CD4-positive, CD25-positive, alpha-beta regulatory T cell (primary cell): ENCODE results near the gene SH2B3. TPM values are rescaled to one million over a fixed set of nuclear protein-coding genes. Genes with fewer than 3 reads are reported as not detected.

Experiments
- ATAC-seq, 2 donors: fragments of 150-1000 bp; cut with Tn5 transposase; one replicate each; pipeline ENCODE4 v1.10.0; 2021; ENCODE audit warnings: low read depth in 2 of 2, moderate number of reproducible peaks in 2 of 2, moderate library complexity in 1 of 2
- DNase-seq, 3 donors: peaks; one replicate each; pipeline versions ENCODE4 v3.0.0 to v3.0.0-alpha.2; 2012 to 2022; ENCODE audit warnings: mixed read lengths in 1 of 3
- H3K27ac ChIP-seq: one replicate; pipeline ENCODE4 v1.7.0; 2013; ENCODE audit warnings: mild to moderate bottlenecking, low read length; ENCODE audit not compliant: insufficient read depth, poor library complexity, severe bottlenecking
- H3K27me3 ChIP-seq: one replicate; pipeline ENCODE4 v1.7.0; 2013; ENCODE audit warnings: low read length; ENCODE audit not compliant: control insufficient read depth, insufficient read depth
- H3K36me3 ChIP-seq: one replicate; pipeline ENCODE4 v1.7.0; 2013; ENCODE audit warnings: mild to moderate bottlenecking, low read length, moderate library complexity; ENCODE audit not compliant: control insufficient read depth, insufficient read depth
- H3K4me1 ChIP-seq: 2 replicates; pipeline ENCODE4 v1.7.0; 2013; ENCODE audit warnings: mild to moderate bottlenecking, low read length; ENCODE audit not compliant: insufficient read depth, control insufficient read depth, poor library complexity, severe bottlenecking
- H3K4me3 ChIP-seq: one replicate; pipeline ENCODE4 v1.7.0; 2013; ENCODE audit warnings: low read depth, mild to moderate bottlenecking, low read length, moderate library complexity
- H3K9me3 ChIP-seq, 2 experiments: 1 replicate in 1 of 2; 2 replicates in 1 of 2; pipeline ENCODE4 v1.7.0; 2013; ENCODE audit warnings: low read length in 2 of 2, mild to moderate bottlenecking in 1 of 2, moderate library complexity in 1 of 2; ENCODE audit not compliant: control insufficient read depth in 2 of 2
- H3K27ac Mint-ChIP-seq, 3 donors: one replicate each; pipeline ENCODE4 v1.8.0; 2020 to 2022; ENCODE audit warnings: mild to moderate bottlenecking in 3 of 3, mixed read lengths in 3 of 3, moderate library complexity in 2 of 3
- H3K27me3 Mint-ChIP-seq: one replicate; pipeline ENCODE4 v1.8.0; 2022; ENCODE audit warnings: mild to moderate bottlenecking, mixed read lengths
- H3K36me3 Mint-ChIP-seq: one replicate; pipeline ENCODE4 v1.8.0; 2020; ENCODE audit warnings: mixed read lengths
- H3K4me1 Mint-ChIP-seq, 4 donors: one replicate each; pipeline ENCODE4 v1.8.0; 2020 to 2022; ENCODE audit warnings: mixed read lengths in 4 of 4, mild to moderate bottlenecking in 1 of 4
- H3K4me3 Mint-ChIP-seq, 4 donors: one replicate each; pipeline ENCODE4 v1.8.0; 2020 to 2022; ENCODE audit warnings: mild to moderate bottlenecking in 4 of 4, mixed read lengths in 4 of 4, moderate library complexity in 3 of 4
- H3K9me3 Mint-ChIP-seq, 7 donors: one replicate each; pipeline ENCODE4 v1.8.0; 2020 to 2022; ENCODE audit warnings: mixed read lengths in 7 of 7, mild to moderate bottlenecking in 3 of 7, moderate library complexity in 2 of 7
- polyA plus RNA-seq, 4 donors: library from polyadenylated mRNA; unstranded; fragments of 300-500 nt; fragmentation: Illumina TruSeq; gene quantifications; one replicate each; pipeline ENCODE4 v1.2.3, GENCODE V29; 2021
- total RNA-seq: library from RNA; stranded (reverse); gene quantifications from one replicate; pipeline ENCODE4 v1.2.3, GENCODE V29; 2022

The SH2B3 gene
- total RNA-seq, result 25.7 TPM
- 1 to 10 TPM; 1.6 to 5.3 (median 3.8) TPM for polyA plus RNA-seq

DNA sequence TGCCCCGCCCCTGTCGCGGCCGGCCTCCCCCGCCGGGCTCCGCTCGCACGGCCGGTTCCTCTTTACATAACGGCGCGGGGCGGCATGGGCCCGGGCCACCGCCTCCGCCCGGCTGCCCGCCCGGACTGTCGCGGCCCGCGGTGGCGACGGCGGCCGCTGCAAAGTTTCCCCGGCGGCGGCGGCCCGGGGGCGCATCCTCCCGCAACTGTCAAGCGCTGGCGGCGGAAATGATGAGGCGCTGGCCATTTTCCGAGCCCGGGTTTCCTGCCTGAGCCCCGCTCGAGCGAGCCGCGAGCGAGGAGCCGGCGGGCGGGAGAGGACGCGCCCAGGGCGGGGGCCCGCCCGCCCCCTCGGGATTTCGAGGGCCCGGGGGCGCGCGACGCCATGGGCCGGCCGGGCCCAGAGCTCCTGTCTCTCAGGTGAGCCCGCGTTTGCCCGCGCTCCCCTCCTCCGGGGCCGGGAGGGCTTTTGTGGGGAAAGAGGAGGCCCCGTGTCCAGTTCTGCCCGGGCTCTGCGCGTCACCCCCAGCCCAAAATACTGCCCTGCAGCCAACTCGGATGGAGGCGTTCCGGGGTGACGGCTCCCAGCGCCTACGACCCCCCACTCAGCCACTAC lies at the start of gene SH2B3:
Gene SH2B3, plus strand, starts transcription at position 65 of the 615 bp plus-strand sequence. CDS start 12,223 bp downstream, outside the sequence.
- Mint-ChIP-seq H3K27ac (peak within 1 kb of the TSS; percentile 83 to 96 (median 91)), H3K36me3 (no peaks in the 10 kb centered on the region), H3K4me3 (peak within 1 kb of the TSS; percentile 86 to 99 (median 92)), H3K4me1 (peaks cover 12 to 68% (median 37%) of the 10 kb centered on the region in 4 donors), H3K27me3 (peaks cover 9% of the 10 kb centered on the region), H3K9me3 (no peaks in the 10 kb centered on the region)
- Histone ChIP-seq H3K36me3 (no peaks in the 10 kb centered on the region), H3K27ac (peak within 1 kb of the TSS; percentile 91), H3K4me3 (peak within 1 kb of the TSS; percentile 82), H3K27me3 (no peaks in the 10 kb centered on the region), H3K9me3 (no peaks in the 10 kb centered on the region), H3K4me1 (peaks cover 74% of the 10 kb centered on the region)
- peak in 2 of 3 donors; percentile 83 to 89 for DNase-seq
- peak; percentile 41 to 43 for ATAC-seq

DNA sequence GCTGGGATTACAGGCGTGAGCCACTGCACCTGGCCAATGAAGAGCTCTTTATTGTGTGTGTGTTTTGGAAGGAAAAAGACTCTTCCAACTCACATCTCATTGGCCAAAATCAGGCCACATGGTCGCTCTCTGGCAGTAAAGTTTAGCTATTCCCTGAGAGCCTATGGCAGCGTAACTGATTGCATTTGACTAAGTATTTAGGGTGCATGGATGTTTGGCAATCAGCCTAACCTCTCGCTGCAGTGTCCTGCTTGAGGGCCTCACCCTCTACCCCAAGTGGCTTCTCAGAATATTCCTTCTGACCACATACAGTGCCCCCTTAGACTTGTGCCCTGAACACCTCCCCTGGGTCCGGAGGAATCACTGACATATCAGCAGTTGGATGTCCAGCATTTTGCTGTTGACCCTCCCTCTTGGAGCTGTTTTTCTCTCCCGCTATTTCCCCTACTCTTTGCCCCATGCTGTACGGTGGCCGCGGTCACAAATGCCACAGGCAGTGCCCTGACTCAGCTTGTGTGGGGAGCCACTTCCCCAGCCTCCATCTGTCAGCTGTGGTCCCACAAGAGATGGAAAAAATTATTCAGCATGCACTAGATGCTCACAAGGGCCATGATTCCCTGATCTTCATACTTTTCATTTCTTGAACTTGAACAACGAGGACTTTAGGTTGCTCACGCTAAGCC lies 46.4 kb upstream of the SH2B3 start:
- no peaks in the 10 kb centered on the region for H3K36me3 ChIP-seq
- no peak overlapping the region for H3K27ac Mint-ChIP-seq
- peaks cover 5% of the 10 kb centered on the region for H3K36me3 Mint-ChIP-seq
- DNase-seq (no peak), ATAC-seq (no peak)
- H3K27ac ChIP-seq, result no peak overlapping the region
- peaks cover 5% of the 10 kb centered on the region for H3K27me3 ChIP-seq
- H3K9me3 Mint-ChIP-seq, result no peaks in the 10 kb centered on the region
- H3K4me3 ChIP-seq, result no peak overlapping the region
- peaks cover 0 to 8% (median 0%) of the 10 kb centered on the region in 4 donors for H3K4me1 Mint-ChIP-seq
- no peak overlapping the region for H3K4me3 Mint-ChIP-seq
- H3K27me3 Mint-ChIP-seq, result peaks cover 8% of the 10 kb centered on the region
- H3K4me1 ChIP-seq, result no peaks in the 10 kb centered on the region
- H3K9me3 ChIP-seq, result no peaks in the 10 kb centered on the region

DNA sequence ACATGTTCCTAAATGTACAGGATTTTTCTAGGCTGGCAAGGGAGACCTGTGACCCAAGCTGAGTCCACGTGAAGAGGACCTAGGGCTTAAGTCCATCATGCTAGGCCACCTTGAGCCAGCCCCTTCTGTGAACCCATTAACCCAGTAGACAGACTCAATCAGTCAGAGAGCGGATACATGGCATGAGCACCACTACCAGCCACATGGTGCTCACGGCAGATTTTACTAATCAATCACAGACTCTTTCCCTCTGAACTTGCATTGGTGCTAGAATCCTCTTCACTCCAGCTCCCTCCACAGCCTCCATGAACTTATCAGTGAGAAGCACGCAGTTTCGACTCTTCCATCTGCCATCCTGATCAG lies 45.8 kb upstream of the SH2B3 start:
- H3K27ac Mint-ChIP-seq, result peak overlapping the region in 1 of 3 donors; percentile 4
- peaks cover 5% of the 10 kb centered on the region for H3K36me3 Mint-ChIP-seq
- DNase-seq, result no peak
- Histone ChIP-seq H3K27ac (no peak overlapping the region), H3K4me1 (no peaks in the 10 kb centered on the region), H3K27me3 (peaks cover 5% of the 10 kb centered on the region), H3K9me3 (no peaks in the 10 kb centered on the region), H3K36me3 (no peaks in the 10 kb centered on the region), H3K4me3 (no peak overlapping the region)
- H3K4me3 Mint-ChIP-seq, result no peak overlapping the region
- H3K9me3 Mint-ChIP-seq, result no peaks in the 10 kb centered on the region
- H3K4me1 Mint-ChIP-seq, result peaks cover 0 to 8% (median 0%) of the 10 kb centered on the region in 4 donors
- ATAC-seq, result no peak
- peaks cover 8% of the 10 kb centered on the region for H3K27me3 Mint-ChIP-seq

DNA sequence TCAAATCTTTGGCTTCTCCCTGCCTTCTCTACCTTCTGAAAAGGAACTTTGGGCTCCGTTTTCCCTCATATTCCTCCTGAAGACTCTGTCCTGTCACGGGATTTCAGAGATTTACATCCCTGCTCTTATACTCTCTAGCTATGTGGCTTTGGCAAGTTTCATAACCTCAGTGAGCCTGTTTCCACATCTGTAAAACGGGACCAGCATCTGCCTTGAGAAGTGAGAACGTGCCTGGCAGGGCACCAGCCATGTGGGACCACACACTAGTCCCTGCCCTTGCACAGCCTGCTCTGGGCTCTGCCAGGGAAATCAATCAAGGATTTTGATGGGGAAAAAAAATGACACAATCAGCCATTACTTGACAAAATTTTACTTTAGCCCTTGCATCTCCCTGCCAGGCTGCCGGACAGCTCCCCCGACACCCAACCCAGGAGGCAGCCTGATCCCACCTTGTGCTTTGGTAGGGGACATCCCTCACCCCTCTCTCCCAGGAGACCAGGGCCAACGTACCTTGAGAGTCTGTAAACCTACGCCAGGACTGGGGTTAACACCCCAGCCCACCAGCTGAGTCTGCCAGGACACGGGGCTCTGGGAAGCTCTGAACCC lies 45.3 kb upstream of the SH2B3 start:
- Mint-ChIP-seq H3K9me3 (no peaks in the 10 kb centered on the region), H3K27ac (peak overlapping the region in 1 of 3 donors; percentile 33), H3K4me3 (no peak overlapping the region), H3K4me1 (peaks cover 0 to 11% (median 2%) of the 10 kb centered on the region in 4 donors), H3K36me3 (peaks cover 5% of the 10 kb centered on the region), H3K27me3 (peaks cover 12% of the 10 kb centered on the region)
- no peaks in the 10 kb centered on the region for H3K4me1 ChIP-seq
- no peaks in the 10 kb centered on the region for H3K36me3 ChIP-seq
- DNase-seq, result no peak
- peaks cover 5% of the 10 kb centered on the region for H3K27me3 ChIP-seq
- H3K27ac ChIP-seq, result no peak overlapping the region
- H3K9me3 ChIP-seq, result no peaks in the 10 kb centered on the region
- no peak for ATAC-seq
- H3K4me3 ChIP-seq, result no peak overlapping the region

DNA sequence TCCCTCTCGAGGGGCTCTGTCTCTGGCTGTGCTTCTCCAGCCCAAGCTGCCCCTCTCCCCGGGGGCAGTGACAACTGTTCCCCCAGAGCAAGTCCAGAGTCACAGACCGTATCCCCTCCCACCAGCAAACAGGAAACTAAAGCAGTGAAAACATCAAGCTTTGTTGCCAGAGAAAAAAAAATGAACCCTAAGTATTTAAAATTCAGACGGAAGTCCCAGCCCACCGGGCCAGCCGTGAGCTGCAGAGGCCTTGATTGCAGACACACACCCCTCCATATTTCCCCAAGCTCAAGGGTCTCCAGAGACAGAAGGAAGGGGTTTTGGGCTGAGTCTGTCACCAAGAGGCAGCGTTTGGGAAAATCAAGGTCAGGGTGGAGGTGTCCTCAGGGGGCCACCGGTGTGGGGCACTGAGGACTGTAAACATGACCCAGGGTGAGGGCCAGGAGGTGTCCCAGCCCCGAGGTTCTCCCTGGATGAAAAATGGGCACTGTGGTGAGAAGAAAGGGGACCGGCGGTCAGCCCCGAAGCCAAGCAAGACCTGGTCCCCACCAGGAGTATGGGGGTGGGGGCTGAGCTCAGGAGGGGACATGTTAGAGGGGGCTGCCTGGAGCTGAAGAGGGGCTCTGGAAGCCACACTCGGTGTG lies 44.5 kb upstream of the SH2B3 start:
- H3K27ac ChIP-seq, result no peak overlapping the region
- H3K36me3 Mint-ChIP-seq, result peaks cover 5% of the 10 kb centered on the region
- H3K4me1 ChIP-seq, result no peaks in the 10 kb centered on the region
- H3K9me3 Mint-ChIP-seq, result no peaks in the 10 kb centered on the region
- no peak overlapping the region for H3K4me3 ChIP-seq
- ATAC-seq (no peak), DNase-seq (no peak)
- peak overlapping the region in 1 of 3 donors; percentile 10 for H3K27ac Mint-ChIP-seq
- no peaks in the 10 kb centered on the region for H3K9me3 ChIP-seq
- H3K36me3 ChIP-seq, result no peaks in the 10 kb centered on the region
- H3K27me3 Mint-ChIP-seq, result peaks cover 14% of the 10 kb centered on the region
- no peak overlapping the region for H3K4me3 Mint-ChIP-seq
- peaks cover 0 to 13% (median 6%) of the 10 kb centered on the region in 4 donors for H3K4me1 Mint-ChIP-seq
- H3K27me3 ChIP-seq, result peaks cover 5% of the 10 kb centered on the region

DNA sequence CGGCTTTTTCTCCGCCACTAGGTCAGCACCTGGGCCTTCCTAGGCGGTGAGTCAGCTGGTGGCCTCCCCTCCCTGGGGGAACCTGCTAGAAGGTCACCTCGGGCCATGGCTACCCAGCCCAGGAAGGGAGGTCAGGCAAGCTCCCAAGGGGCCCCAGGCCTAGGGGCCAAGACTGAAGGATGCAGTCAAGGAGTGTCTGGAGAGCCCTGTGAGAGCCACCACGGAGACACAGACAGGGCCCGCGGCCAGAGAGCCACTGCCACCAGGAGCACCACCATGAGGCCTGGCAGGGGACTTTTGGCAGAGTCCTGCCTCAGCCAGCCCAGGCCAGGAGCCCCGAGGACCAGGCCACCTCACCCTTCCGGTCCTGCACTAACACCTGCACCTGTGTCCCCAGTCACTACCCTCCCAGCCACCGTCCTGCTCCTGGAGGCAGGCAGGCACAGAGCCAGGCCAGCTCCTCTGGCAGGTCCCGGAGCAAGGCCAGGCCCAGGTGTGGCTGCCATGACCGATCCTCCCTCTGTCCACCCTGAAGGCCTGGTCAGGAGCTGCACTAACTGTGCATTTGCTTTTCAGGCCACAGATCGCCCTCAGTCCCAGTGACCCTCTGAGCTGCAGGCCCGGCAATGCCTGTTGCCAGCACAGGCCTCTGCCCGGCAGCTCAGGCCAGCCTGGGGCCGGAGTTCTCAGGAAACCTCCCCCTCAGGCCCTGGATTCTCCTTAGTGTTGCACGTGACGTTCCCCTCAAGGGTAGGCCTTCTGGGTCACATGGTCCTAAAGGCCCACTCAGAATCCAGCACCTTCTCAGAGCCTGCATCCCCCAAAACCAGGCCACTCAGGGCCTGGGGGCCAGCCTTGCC lies 43.8 kb upstream of the SH2B3 start:
- H3K27me3 Mint-ChIP-seq, result peaks cover 14% of the 10 kb centered on the region
- no peaks in the 10 kb centered on the region for H3K36me3 ChIP-seq
- peaks cover 0 to 18% (median 12%) of the 10 kb centered on the region in 4 donors for H3K4me1 Mint-ChIP-seq
- peaks cover 0 to 2% (median 0%) of the 10 kb centered on the region in 7 donors for H3K9me3 Mint-ChIP-seq
- no peak overlapping the region for H3K4me3 ChIP-seq
- ATAC-seq, result no peak
- no peak overlapping the region for H3K27ac Mint-ChIP-seq
- no peak for DNase-seq
- H3K36me3 Mint-ChIP-seq, result peaks cover 5% of the 10 kb centered on the region
- H3K4me1 ChIP-seq, result no peaks in the 10 kb centered on the region
- no peaks in the 10 kb centered on the region for H3K9me3 ChIP-seq
- H3K4me3 Mint-ChIP-seq, result no peak overlapping the region
- H3K27me3 ChIP-seq, result peaks cover 5% of the 10 kb centered on the region
- H3K27ac ChIP-seq, result no peak overlapping the region
